Activated CD8-positive, alpha-beta T cell treated with anti-CD3 and anti-CD28 coated beads, Interleukin-2, amount 10 ng/mL, durations not matched to agents 7 days and 5 days (primary cell): Measurements from ENCODE around the gene MACROD2. TPM values are rescaled to one million over a fixed set of nuclear protein-coding genes. Genes with fewer than 3 reads are reported as not detected.

ENCODE experiments used
- ATAC-seq: fragments of 150-1000 bp; cut with Tn5 transposase; one replicate; pipeline ENCODE4 v1.10.0; 2021; ENCODE audit warnings: moderate library complexity
- CTCF ChIA-PET: fragments of 350-600 bp; sonication (Branson Sonifier 250); formaldehyde crosslinking; loops from one replicate; lab custom pipeline; 2021; ENCODE audit warnings: antibody characterized with exemption; lab: Charles Lee
- POLR2A ChIA-PET: fragments of 350-600 bp; sonication (Branson Sonifier 250); formaldehyde crosslinking; loops from one replicate; lab custom pipeline; 2021; ENCODE audit warnings: antibody characterized with exemption; lab: Charles Lee
- DNase-seq: peaks from one replicate; pipeline ENCODE4 v3.0.0-alpha.2; 2020
- H3K27ac Mint-ChIP-seq: one replicate; pipeline ENCODE4 v1.8.0; 2021; ENCODE audit warnings: mild to moderate bottlenecking, mixed read lengths
- H3K27me3 Mint-ChIP-seq: one replicate; pipeline ENCODE4 v1.8.0; 2021; ENCODE audit warnings: low read depth, mixed read lengths
- H3K36me3 Mint-ChIP-seq: one replicate; pipeline ENCODE4 v1.8.0; 2021; ENCODE audit warnings: low read depth, mixed read lengths
- H3K4me1 Mint-ChIP-seq: one replicate; pipeline ENCODE4 v1.8.0; 2021; ENCODE audit warnings: low read depth, mixed read lengths
- H3K4me3 Mint-ChIP-seq: one replicate; pipeline ENCODE4 v1.8.0; 2021; ENCODE audit warnings: mild to moderate bottlenecking, mixed read lengths
- H3K9me3 Mint-ChIP-seq: one replicate; pipeline ENCODE4 v1.8.0; 2022; ENCODE audit warnings: mixed read lengths; ENCODE audit not compliant: insufficient read depth
- total RNA-seq, 2 experiments: library from RNA; stranded (reverse); gene quantifications; one replicate each; pipeline ENCODE4 v1.2.3, GENCODE V29; 2021

MACROD2 gene
- total RNA-seq, 2 experiments from 2014 or later, result 0.08 TPM; not detected in 1

DNA sequence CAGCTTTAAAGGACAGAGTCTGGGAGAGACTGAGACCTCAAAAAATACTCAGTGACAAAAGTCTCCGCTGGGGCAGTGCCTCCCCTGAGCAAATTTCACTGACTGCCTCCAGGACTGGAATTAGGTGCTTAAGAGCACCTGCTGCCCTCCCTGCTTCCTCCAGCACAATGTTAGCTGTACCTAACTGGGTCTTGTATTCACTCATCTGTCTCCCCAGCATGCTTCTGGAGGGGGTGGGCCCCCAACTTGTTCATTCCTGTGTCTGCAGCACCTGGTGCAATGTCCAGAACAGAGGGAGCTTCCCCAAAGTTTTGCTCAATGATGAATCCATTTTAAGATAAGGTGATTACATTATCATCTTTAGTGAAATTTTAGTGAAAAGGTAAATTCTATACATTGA is 1927.2 kb downstream of the MACROD2 start:
- ChIA-PET CTCF (interaction anchor here (0.7 kb wide), 1 partner anchor 679 kb away, joined by 3 read pairs; no protein-coding TSS in a partner anchor), POLR2A (no interaction called here)
- DNase-seq, result no peak
- H3K27ac Mint-ChIP-seq, result no peak overlapping the region
- no peaks in the 10 kb centered on the region for H3K4me1 Mint-ChIP-seq
- H3K36me3 Mint-ChIP-seq, result no peaks in the 10 kb centered on the region
- no peaks in the 10 kb centered on the region for H3K9me3 Mint-ChIP-seq
- no peaks in the 10 kb centered on the region for H3K27me3 Mint-ChIP-seq
- no peak overlapping the region for H3K4me3 Mint-ChIP-seq
- ATAC-seq, result no peak

DNA sequence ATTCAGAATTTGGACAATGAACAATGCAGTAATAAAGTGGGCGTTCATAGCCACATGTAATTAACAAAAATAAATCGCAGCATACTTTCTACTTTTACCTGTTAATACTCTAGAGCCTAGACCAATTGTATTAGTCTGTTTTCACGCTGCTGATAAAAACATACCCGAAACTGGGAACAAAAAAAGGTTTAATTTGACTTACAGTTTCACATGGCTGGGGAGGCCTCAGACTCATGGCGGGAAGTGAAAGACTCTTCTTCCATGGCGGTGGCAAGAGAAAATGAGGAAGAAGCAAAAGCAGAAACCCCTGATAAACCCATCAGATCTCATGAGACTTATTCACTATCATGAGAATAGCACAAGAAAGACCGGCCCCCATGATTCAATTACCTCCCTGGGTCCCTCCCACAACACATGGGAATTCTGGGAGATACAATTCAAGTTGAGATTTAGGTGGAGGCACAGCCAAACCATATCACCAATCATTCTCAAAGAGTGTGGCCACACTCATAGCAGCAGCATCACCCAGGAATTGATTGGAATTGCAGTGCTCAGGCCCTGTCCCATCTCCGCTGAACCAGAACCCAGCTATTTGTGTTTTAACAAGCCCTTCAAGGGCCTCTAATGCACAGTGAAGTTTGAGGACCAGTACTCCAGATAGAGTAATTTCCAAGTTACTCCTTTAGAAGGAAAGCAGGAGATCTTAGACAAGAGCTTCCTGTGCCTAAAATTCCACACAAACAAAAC is 1927.9 kb downstream of the MACROD2 start:
- ChIA-PET CTCF (interaction anchor here (0.7 kb wide), 1 partner anchor 679 kb away, joined by 3 read pairs; no protein-coding TSS in a partner anchor), POLR2A (no interaction called here)
- Mint-ChIP-seq H3K4me1 (no peaks in the 10 kb centered on the region), H3K27me3 (no peaks in the 10 kb centered on the region), H3K27ac (no peak overlapping the region), H3K4me3 (no peak overlapping the region), H3K36me3 (no peaks in the 10 kb centered on the region), H3K9me3 (no peaks in the 10 kb centered on the region)
- no peak for DNase-seq
- no peak for ATAC-seq

DNA sequence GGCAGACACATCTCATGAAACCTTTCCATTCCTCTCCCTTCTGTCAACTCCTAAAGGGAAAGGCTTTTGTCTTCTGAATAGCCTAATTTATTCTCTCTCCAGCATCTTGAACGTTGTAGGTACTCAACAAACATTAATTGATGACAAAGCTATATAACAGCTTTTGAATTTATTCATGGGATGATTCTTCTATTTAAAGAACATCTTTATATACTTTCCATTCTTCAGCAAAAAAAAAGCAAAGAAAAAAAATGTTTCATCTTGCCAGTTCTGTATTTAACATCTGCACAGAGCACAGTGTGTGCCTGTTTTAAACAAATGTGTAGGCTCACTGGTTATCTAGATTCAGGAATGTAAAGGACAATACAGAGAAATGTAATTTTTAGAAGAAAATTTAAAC is 1929.2 kb downstream of the MACROD2 start:
- Mint-ChIP-seq H3K9me3 (no peaks in the 10 kb centered on the region), H3K4me3 (no peak overlapping the region), H3K27ac (no peak overlapping the region), H3K27me3 (no peaks in the 10 kb centered on the region), H3K36me3 (no peaks in the 10 kb centered on the region), H3K4me1 (no peaks in the 10 kb centered on the region)
- ATAC-seq, result no peak
- ChIA-PET CTCF (no interaction called here), POLR2A (no interaction called here)
- DNase-seq, result no peak

DNA sequence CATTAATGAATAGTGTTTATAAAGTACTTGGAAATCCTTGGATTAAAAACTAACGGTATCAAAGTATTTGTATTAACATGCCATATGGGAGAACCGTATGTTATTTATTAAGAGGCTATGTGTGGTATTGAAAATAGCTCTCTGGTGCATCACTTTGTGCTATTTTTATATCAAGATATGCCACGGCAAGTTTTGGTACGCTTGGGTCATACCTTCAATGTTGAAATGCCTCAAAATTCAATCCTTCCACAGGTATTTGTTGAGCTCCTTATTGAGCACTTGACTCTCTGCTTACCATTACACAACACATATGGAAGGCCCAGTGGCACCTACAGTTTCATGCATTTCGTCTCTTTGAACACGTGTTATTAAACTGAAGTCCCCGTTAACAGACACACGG is 1930.1 kb downstream of the MACROD2 start:
- no peaks in the 10 kb centered on the region for H3K36me3 Mint-ChIP-seq
- no peaks in the 10 kb centered on the region for H3K27me3 Mint-ChIP-seq
- ChIA-PET POLR2A (no interaction called here), CTCF (no interaction called here)
- no peak for ATAC-seq
- DNase-seq, result no peak
- no peaks in the 10 kb centered on the region for H3K4me1 Mint-ChIP-seq
- no peak overlapping the region for H3K27ac Mint-ChIP-seq
- H3K9me3 Mint-ChIP-seq, result no peaks in the 10 kb centered on the region
- no peak overlapping the region for H3K4me3 Mint-ChIP-seq

DNA sequence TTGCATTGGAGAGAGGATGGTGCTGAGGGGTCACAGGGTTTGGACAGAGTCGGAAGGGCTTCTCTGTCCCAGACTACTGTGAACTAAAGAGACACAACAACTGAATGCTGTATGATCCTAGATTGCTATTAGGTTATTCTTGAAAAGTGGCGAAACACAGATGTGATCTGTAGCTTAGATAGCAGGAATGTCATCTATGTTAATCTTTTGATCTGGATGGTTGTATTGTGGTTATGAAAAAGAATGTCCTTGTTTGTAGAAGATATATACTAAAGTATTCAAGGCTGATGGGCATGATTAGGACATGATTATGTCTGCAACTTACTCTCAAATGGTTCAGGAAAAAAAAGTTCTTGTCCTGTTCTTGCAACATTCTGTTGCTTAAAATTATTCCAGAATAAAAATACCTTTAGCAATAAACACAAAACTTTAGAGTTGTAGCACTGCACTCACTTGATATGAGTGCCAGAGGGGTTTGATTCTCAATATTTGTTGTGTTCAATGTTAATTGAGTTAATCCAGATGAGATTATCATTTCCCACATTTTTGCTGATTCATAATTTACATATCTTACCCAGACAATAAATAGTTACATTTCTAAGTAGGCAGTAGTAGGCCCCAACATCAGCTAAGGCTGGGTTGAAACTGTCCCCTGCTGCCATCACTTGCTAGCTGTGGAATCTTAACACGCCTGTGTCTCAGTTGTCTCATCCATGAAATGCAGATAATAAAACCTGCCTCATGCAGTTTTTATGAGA is 1932.8 kb downstream of the MACROD2 start:
- no peaks in the 10 kb centered on the region for H3K36me3 Mint-ChIP-seq
- ATAC-seq (no peak), DNase-seq (no peak)
- ChIA-PET CTCF (no interaction called here), POLR2A (no interaction called here)
- no peaks in the 10 kb centered on the region for H3K4me1 Mint-ChIP-seq
- no peak overlapping the region for H3K4me3 Mint-ChIP-seq
- no peaks in the 10 kb centered on the region for H3K27me3 Mint-ChIP-seq
- no peaks in the 10 kb centered on the region for H3K9me3 Mint-ChIP-seq
- no peak overlapping the region for H3K27ac Mint-ChIP-seq

DNA sequence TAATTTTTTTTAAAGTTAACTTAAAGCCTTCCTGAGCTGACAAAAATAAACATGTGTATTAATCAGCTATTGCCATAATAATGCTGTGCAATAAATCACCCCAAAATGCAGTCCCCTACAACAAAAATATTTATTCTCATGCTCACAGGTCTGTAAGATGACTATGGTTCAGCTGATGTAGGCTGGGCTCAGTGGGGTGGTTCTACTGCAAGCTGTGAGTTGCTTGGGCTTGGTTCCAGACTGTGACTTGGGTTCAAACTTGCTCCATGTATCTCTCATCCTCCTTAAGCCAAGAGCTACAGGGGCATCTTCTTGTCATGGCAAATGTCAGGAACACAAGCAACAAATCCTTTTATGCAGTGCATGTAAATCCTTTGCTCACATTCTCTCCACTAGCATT is 1933.6 kb downstream of the MACROD2 start:
- no peak for ATAC-seq
- Mint-ChIP-seq H3K27ac (no peak overlapping the region), H3K4me1 (no peaks in the 10 kb centered on the region), H3K27me3 (no peaks in the 10 kb centered on the region), H3K36me3 (no peaks in the 10 kb centered on the region), H3K4me3 (no peak overlapping the region), H3K9me3 (no peaks in the 10 kb centered on the region)
- ChIA-PET POLR2A (no interaction called here), CTCF (no interaction called here)
- DNase-seq, result no peak

DNA sequence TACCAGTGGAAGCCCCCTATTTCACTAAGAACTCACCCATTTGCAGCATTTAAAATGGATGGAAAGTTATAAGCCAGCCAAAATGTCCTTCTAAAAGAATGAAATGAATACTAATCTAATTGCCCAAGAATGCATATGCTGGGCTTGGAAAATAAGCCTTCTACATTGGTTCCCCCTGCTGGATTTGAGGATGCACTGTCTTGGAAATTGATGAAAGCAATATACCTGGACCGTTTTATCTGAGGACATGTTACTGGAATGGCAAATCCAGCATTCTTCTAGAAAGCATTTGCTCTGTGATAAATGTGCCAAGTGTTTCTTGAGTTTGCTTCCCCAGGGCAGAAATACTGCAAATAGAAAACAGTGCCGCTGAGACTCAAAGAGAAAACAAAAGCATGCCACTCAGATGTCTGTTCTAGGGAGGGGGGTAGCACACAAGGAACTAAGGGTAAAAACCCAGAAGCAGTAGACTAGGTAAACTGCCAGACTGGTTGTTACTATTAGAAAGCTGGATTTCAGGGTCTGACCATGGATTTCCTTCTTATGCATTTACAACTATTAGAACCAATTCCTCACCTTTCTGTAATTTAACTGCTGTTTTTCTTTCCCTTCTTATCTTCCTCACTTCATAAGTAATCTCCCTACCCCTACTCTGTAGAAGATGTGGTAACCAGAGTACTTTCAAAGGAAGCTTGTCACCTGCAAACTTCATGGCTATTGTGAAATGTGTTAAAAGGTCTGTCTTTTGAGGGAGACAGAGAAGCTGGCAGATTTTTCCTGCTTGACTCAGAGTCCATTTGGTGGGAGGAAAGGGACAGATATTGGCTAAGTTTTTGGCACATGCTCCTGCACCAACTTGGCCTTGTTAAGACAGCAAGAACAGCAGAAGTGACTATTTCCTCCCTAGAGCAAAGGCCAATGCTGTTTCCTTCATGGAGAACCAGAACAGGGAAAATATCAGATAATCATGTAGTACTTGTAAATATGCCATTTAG is 1935.3 kb downstream of the MACROD2 start:
- CTCF ChIA-PET, result no interaction called here
- POLR2A ChIA-PET, result no interaction called here

DNA sequence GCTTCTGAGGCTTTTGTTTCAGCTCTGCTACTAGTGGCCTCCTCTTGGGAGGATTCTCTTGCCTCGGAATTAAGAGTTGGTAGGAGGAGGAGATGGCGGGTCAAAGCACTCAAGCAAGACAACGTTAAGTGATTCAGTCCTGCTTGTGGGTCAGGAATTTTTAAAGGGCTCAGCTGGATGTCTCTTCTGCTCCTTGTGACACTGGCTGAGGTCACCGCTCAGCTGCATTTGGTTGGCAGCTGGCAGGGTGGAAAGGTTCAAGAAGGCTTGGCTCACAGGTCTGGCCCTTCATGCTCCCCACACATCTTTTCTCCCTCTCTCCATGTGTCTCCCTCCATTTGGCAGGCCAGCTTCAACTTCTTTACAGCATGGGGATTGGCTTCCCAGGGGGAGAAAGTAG is 1936.6 kb downstream of the MACROD2 start:
- Mint-ChIP-seq H3K9me3 (peaks cover 5% of the 10 kb centered on the region), H3K4me3 (no peak overlapping the region), H3K4me1 (no peaks in the 10 kb centered on the region), H3K36me3 (no peaks in the 10 kb centered on the region), H3K27ac (no peak overlapping the region), H3K27me3 (no peaks in the 10 kb centered on the region)
- ChIA-PET POLR2A (no interaction called here), CTCF (no interaction called here)
- DNase-seq (no peak), ATAC-seq (no peak)

More for the DNA sequence above, 1935.3 kb downstream of the MACROD2 start:
- H3K27ac Mint-ChIP-seq, result no peak overlapping the region
- H3K36me3 Mint-ChIP-seq, result no peaks in the 10 kb centered on the region
- H3K9me3 Mint-ChIP-seq, result peaks cover 3% of the 10 kb centered on the region
- no peaks in the 10 kb centered on the region for H3K27me3 Mint-ChIP-seq
- ATAC-seq (no peak), DNase-seq (no peak)
- no peak overlapping the region for H3K4me3 Mint-ChIP-seq
- H3K4me1 Mint-ChIP-seq, result no peaks in the 10 kb centered on the region

DNA sequence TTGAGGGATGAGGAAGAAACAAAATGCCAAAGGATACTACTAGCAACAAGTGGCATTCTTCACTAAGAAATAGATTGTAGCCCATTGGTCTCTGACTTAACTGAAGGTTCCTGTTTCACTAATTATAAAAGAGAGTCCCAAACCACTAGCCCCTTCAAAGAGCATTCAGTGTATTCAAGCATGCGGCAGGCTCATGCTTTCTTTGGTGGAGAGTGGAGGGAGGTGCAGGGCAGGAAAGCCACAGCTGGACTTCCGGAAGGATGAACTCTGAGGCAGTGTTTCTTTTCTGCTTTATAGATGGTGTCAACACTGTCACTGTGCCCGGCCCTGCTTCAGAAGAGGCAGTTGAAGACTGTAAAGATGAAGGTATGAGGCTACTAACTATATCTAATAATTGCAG is 1941.9 kb downstream of the MACROD2 start:
- POLR2A ChIA-PET, result no interaction called here
- H3K4me3 Mint-ChIP-seq, result no peak overlapping the region
- no peaks in the 10 kb centered on the region for H3K27me3 Mint-ChIP-seq
- H3K36me3 Mint-ChIP-seq, result no peaks in the 10 kb centered on the region
- no peak for ATAC-seq
- H3K9me3 Mint-ChIP-seq, result peaks cover 5% of the 10 kb centered on the region
- CTCF ChIA-PET, result no interaction called here
- no peak for DNase-seq
- no peak overlapping the region for H3K27ac Mint-ChIP-seq
- H3K4me1 Mint-ChIP-seq, result no peaks in the 10 kb centered on the region

DNA sequence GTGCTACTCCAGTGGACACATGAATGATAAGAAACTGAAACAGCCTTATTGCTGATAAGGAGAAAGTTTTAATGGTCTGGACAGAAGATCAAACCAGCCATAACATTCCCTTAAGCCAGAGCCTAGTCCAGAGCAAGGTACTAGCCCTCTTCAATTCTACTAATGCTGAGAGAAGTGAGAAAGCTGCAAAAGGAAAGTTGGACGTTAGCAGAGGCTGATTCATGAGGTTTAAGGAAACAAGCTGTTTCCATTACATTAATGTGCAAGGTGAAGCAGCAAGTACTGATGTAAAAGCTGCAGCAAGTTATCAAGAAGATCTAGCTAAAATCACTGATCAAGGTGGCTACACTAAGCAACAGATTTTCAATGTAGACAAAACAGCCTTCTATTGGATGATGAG is 1943.5 kb downstream of the MACROD2 start:
- H3K4me1 Mint-ChIP-seq, result no peaks in the 10 kb centered on the region
- POLR2A ChIA-PET, result no interaction called here
- CTCF ChIA-PET, result no interaction called here
- H3K4me3 Mint-ChIP-seq, result no peak overlapping the region
- H3K27me3 Mint-ChIP-seq, result no peaks in the 10 kb centered on the region
- no peak for ATAC-seq
- peaks cover 5% of the 10 kb centered on the region for H3K9me3 Mint-ChIP-seq
- no peak overlapping the region for H3K27ac Mint-ChIP-seq
- DNase-seq, result no peak
- no peaks in the 10 kb centered on the region for H3K36me3 Mint-ChIP-seq

DNA sequence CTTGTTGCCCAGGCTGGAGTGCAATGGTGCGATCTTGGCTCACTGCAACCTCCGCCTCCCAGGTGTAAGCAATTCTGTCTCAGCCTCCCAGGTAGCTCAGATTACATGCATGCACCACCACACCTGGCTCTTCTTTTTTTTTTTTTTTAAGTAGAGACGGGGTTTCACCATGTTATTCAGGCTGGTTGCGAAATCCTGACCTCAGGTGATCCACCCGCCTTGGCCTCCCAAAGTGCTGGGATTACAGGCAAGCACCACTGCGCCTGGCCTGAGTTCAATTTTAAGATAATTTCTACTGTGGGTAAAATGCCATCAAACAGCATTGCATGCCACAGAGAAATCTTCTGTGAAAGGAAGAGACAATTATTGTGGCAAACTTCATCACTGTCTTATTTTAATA is 1944.8 kb downstream of the MACROD2 start:
- ChIA-PET POLR2A (no interaction called here), CTCF (no interaction called here)
- no peak overlapping the region for H3K27ac Mint-ChIP-seq
- DNase-seq (no peak), ATAC-seq (no peak)
- H3K36me3 Mint-ChIP-seq, result no peaks in the 10 kb centered on the region
- no peak overlapping the region for H3K4me3 Mint-ChIP-seq
- no peaks in the 10 kb centered on the region for H3K4me1 Mint-ChIP-seq
- no peaks in the 10 kb centered on the region for H3K27me3 Mint-ChIP-seq
- peaks cover 5% of the 10 kb centered on the region for H3K9me3 Mint-ChIP-seq
